GM23338 (cell line): ENCODE measurements around the gene GNPTG. TPM values are rescaled to one million over a fixed set of nuclear protein-coding genes. Genes with fewer than 3 reads are reported as not detected.

Experiments used
- CREB1 ChIP-seq: fragments of 250-450 bp; sonication (Bioruptor Pico); IDR thresholded peaks from 2 replicates; pipeline ENCODE4 v1.5.0; 2020; ENCODE audit warnings: low read depth, mild to moderate bottlenecking, moderate library complexity
- EZH2 ChIP-seq: fragments of 200-600 bp; sonication (generic); IDR thresholded peaks from one replicate; pipeline ENCODE4 v1.8.0; 2017; ENCODE audit warnings: antibody characterized with exemption, mild to moderate bottlenecking, low read depth; ENCODE audit not compliant: unreplicated experiment
- EZH2phosphoT487 ChIP-seq: fragments of 200-600 bp; sonication (generic); IDR thresholded peaks from one replicate; pipeline ENCODE4 v1.8.1; 2018; ENCODE audit warnings: antibody characterized with exemption; ENCODE audit not compliant: unreplicated experiment
- NANOG ChIP-seq: IDR thresholded peaks from 2 replicates; pipeline ENCODE4 v1.6.1; 2016; ENCODE audit warnings: antibody characterized with exemption, borderline replicate concordance
- POLR2AphosphoS5 ChIP-seq: IDR thresholded peaks from 2 replicates; pipeline ENCODE4 v1.6.1; 2016; ENCODE audit warnings: antibody characterized with exemption, low read depth
- STAT1 ChIP-seq: IDR thresholded peaks from one replicate; pipeline ENCODE4 v1.6.1; 2016; ENCODE audit warnings: antibody characterized with exemption; ENCODE audit not compliant: unreplicated experiment
- ZNF114 ChIP-seq: fragments of 250-450 bp; sonication (Bioruptor Pico); IDR thresholded peaks from 2 replicates; pipeline ENCODE4 v1.5.0; 2020; ENCODE audit warnings: mild to moderate bottlenecking, moderate library complexity
- polyA plus RNA-seq: library from polyadenylated mRNA; unstranded; fragments of >200 nt; fragmentation: Nextera tagmentation; extraction: Ambion mirVana; gene quantifications from 2 replicates; pipeline ENCODE4 v1.2.1, GENCODE V29; 2016
- total RNA-seq: library from RNA; depleted of rRNA; stranded (reverse); fragments of >200 nt; shearing (Covaris generic); gene quantifications from 2 replicates; pipeline ENCODE4 v1.2.3, GENCODE V29; 2014
- TF ChIP-seq, protein P1 (sequence below): fragments of 250-450 bp; sonication (Bioruptor Pico); IDR thresholded peaks from 2 replicates; pipeline ENCODE4 v1.5.0; 2020; ENCODE audit warnings: mild to moderate bottlenecking, moderate library complexity
- TF ChIP-seq, protein P2 (sequence below): IDR thresholded peaks from 2 replicates; pipeline ENCODE4 v1.6.1; 2016; ENCODE audit warnings: antibody characterized with exemption
- TF ChIP-seq, protein P3 (sequence below), 2 experiments: fragments of 200-600 bp in 1 of 2; sonication (generic) in 1 of 2; conservative IDR thresholded peaks; 2 replicates each; pipeline versions ENCODE4 v1.5.1 to v1.6.1; 2016 to 2017; ENCODE audit warnings: antibody characterized with exemption in 2 of 2, low read depth in 2 of 2, mild to moderate bottlenecking in 2 of 2, moderate library complexity in 1 of 2

GNPTG gene
- total and polyA plus RNA-seq, 2 experiments from 2014 or later: 23.3 to 41.0 TPM

DNA sequence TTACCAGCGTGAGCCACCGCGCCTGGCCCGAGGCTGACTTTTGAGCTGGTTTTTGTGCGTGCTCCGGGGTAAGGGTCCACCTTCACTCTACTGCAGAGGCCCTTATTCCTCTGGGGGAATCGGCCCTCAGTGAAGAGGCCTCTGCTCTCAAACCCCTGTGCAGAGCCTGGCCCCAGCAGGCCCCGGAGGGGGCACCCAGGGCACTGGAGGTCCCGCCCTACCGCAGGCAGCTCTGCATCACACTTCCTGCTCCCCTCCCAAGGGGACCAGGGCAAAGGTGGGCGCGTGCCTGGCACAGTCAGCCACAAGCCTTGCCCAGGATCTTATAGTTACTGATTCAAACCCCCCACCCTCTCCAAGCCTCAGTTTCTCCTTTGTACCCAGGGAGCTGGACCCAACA is 45.9 kb upstream of the GNPTG start (continued):
- TF ChIP-seq, protein P1, sequence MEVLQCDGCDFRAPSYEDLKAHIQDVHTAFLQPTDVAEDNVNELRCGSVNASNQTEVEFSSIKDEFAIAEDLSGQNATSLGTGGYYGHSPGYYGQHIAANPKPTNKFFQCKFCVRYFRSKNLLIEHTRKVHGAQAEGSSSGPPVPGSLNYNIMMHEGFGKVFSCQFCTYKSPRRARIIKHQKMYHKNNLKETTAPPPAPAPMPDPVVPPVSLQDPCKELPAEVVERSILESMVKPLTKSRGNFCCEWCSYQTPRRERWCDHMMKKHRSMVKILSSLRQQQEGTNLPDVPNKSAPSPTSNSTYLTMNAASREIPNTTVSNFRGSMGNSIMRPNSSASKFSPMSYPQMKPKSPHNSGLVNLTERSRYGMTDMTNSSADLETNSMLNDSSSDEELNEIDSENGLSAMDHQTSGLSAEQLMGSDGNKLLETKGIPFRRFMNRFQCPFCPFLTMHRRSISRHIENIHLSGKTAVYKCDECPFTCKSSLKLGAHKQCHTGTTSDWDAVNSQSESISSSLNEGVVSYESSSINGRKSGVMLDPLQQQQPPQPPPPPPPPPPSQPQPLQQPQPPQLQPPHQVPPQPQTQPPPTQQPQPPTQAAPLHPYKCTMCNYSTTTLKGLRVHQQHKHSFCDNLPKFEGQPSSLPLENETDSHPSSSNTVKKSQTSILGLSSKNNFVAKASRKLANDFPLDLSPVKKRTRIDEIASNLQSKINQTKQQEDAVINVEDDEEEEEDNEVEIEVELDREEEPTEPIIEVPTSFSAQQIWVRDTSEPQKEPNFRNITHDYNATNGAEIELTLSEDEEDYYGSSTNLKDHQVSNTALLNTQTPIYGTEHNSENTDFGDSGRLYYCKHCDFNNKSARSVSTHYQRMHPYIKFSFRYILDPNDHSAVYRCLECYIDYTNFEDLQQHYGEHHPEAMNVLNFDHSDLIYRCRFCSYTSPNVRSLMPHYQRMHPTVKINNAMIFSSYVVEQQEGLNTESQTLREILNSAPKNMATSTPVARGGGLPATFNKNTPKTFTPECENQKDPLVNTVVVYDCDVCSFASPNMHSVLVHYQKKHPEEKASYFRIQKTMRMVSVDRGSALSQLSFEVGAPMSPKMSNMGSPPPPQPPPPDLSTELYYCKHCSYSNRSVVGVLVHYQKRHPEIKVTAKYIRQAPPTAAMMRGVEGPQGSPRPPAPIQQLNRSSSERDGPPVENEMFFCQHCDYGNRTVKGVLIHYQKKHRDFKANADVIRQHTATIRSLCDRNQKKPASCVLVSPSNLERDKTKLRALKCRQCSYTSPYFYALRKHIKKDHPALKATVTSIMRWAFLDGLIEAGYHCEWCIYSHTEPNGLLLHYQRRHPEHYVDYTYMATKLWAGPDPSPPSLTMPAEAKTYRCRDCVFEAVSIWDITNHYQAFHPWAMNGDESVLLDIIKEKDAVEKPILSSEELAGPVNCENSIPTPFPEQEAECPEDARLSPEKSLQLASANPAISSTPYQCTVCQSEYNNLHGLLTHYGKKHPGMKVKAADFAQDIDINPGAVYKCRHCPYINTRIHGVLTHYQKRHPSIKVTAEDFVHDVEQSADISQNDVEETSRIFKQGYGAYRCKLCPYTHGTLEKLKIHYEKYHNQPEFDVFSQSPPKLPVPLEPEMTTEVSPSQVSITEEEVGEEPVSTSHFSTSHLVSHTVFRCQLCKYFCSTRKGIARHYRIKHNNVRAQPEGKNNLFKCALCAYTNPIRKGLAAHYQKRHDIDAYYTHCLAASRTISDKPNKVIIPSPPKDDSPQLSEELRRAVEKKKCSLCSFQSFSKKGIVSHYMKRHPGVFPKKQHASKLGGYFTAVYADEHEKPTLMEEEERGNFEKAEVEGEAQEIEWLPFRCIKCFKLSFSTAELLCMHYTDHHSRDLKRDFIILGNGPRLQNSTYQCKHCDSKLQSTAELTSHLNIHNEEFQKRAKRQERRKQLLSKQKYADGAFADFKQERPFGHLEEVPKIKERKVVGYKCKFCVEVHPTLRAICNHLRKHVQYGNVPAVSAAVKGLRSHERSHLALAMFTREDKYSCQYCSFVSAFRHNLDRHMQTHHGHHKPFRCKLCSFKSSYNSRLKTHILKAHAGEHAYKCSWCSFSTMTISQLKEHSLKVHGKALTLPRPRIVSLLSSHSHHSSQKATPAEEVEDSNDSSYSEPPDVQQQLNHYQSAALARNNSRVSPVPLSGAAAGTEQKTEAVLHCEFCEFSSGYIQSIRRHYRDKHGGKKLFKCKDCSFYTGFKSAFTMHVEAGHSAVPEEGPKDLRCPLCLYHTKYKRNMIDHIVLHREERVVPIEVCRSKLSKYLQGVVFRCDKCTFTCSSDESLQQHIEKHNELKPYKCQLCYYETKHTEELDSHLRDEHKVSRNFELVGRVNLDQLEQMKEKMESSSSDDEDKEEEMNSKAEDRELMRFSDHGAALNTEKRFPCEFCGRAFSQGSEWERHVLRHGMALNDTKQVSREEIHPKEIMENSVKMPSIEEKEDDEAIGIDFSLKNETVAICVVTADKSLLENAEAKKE (CRISPR knock-in tag): no peak
- no peak for TF ChIP-seq NANOG
- TF ChIP-seq, protein P2, sequence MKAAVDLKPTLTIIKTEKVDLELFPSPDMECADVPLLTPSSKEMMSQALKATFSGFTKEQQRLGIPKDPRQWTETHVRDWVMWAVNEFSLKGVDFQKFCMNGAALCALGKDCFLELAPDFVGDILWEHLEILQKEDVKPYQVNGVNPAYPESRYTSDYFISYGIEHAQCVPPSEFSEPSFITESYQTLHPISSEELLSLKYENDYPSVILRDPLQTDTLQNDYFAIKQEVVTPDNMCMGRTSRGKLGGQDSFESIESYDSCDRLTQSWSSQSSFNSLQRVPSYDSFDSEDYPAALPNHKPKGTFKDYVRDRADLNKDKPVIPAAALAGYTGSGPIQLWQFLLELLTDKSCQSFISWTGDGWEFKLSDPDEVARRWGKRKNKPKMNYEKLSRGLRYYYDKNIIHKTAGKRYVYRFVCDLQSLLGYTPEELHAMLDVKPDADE: no peak
- no peak for TF ChIP-seq ZNF114 (CRISPR knock-in tag)
- no peak for TF ChIP-seq EZH2
- no peak for TF ChIP-seq EZH2phosphoT487
- TF ChIP-seq CREB1 (CRISPR knock-in tag): no peak
- TF ChIP-seq, protein P3, sequence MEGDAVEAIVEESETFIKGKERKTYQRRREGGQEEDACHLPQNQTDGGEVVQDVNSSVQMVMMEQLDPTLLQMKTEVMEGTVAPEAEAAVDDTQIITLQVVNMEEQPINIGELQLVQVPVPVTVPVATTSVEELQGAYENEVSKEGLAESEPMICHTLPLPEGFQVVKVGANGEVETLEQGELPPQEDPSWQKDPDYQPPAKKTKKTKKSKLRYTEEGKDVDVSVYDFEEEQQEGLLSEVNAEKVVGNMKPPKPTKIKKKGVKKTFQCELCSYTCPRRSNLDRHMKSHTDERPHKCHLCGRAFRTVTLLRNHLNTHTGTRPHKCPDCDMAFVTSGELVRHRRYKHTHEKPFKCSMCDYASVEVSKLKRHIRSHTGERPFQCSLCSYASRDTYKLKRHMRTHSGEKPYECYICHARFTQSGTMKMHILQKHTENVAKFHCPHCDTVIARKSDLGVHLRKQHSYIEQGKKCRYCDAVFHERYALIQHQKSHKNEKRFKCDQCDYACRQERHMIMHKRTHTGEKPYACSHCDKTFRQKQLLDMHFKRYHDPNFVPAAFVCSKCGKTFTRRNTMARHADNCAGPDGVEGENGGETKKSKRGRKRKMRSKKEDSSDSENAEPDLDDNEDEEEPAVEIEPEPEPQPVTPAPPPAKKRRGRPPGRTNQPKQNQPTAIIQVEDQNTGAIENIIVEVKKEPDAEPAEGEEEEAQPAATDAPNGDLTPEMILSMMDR (conservative IDR thresholded peaks at IDR 0.05; ENCODE audit: low read depth in 2 of 2): no peak
- TF ChIP-seq POLR2AphosphoS5: no peak
- no peak for TF ChIP-seq STAT1
